OCI-LY1 (cell line): ENCODE results near the gene ZNF175.

ENCODE experiments used
- H2AFZ ChIP-seq: fragments of 200-600 bp; sonication (generic), shearing (Covaris generic); 2 replicates; pipeline ENCODE4 v1.6.0; 2014; ENCODE audit warnings: antibody characterized with exemption, mild to moderate bottlenecking, low read length
- H3F3A ChIP-seq: fragments of 200-600 bp; sonication (generic), shearing (Covaris generic); 2 replicates; pipeline ENCODE4 v1.6.0; 2014; ENCODE audit warnings: mild to moderate bottlenecking, antibody characterized with exemption, low read length, moderate library complexity; ENCODE audit not compliant: insufficient read depth
- H3K27ac ChIP-seq: fragments of 200-600 bp; sonication (generic); 2 replicates; pipeline ENCODE4 v1.5.1; 2014; ENCODE audit warnings: low read length, mixed run types, mild to moderate bottlenecking, low read depth; ENCODE audit not compliant: poor library complexity, severe bottlenecking
- H3K27me3 ChIP-seq: fragments of 200-600 bp; sonication (generic); 2 replicates; pipeline ENCODE4 v1.6.0; 2014; ENCODE audit warnings: antibody characterized with exemption, mild to moderate bottlenecking, low read length, moderate library complexity; ENCODE audit not compliant: insufficient read depth
- H3K36me3 ChIP-seq: fragments of 200-600 bp; sonication (generic); 2 replicates; pipeline ENCODE4 v1.6.1; 2014; ENCODE audit warnings: mild to moderate bottlenecking, antibody characterized with exemption, low read length, moderate library complexity, mixed read lengths; ENCODE audit not compliant: insufficient read depth
- H3K4me1 ChIP-seq: fragments of 200-600 bp; sonication (generic); 2 replicates; pipeline ENCODE4 v1.5.1; 2014; ENCODE audit warnings: mild to moderate bottlenecking, low read length, moderate library complexity; ENCODE audit not compliant: insufficient read depth, severe bottlenecking
- H3K4me2 ChIP-seq: fragments of 200-600 bp; sonication (generic), shearing (Covaris generic); 2 replicates; pipeline ENCODE4 v1.6.1; 2014; ENCODE audit warnings: low read length
- H3K4me3 ChIP-seq: fragments of 200-600 bp; sonication (generic); 2 replicates; pipeline ENCODE4 v1.5.1; 2014; ENCODE audit warnings: low read length, low read depth, mild to moderate bottlenecking, mixed read lengths; ENCODE audit not compliant: poor library complexity, severe bottlenecking
- H3K79me2 ChIP-seq: fragments of 200-600 bp; shearing (Covaris generic); 2 replicates; pipeline ENCODE4 v1.6.1; 2016; ENCODE audit warnings: mixed run types, low read length, mixed read lengths; ENCODE audit not compliant: insufficient read depth
- H3K9ac ChIP-seq: fragments of 200-600 bp; sonication (generic), shearing (Covaris generic); 2 replicates; pipeline ENCODE4 v1.6.1; 2014; ENCODE audit warnings: mild to moderate bottlenecking, low read length, mixed read lengths
- H3K9me2 ChIP-seq: fragments of 200-600 bp; sonication (generic), shearing (Covaris generic); 2 replicates; pipeline ENCODE4 v1.6.1; 2014; ENCODE audit warnings: low read depth, mild to moderate bottlenecking, low read length, mixed read lengths
- H3K9me3 ChIP-seq: fragments of 200-600 bp; shearing (Covaris generic); 2 replicates; pipeline ENCODE4 v1.6.1; 2014; ENCODE audit warnings: low read length, mixed read lengths
- H4K20me1 ChIP-seq: fragments of 200-600 bp; sonication (generic), shearing (Covaris generic); 2 replicates; pipeline ENCODE4 v1.6.0; 2016; ENCODE audit warnings: mild to moderate bottlenecking, low read length; ENCODE audit not compliant: insufficient read depth
- CTCF ChIP-seq: fragments of 200-600 bp; sonication (generic), shearing (Covaris generic); IDR thresholded peaks from 2 replicates; pipeline ENCODE4 v1.5.1; 2017; ENCODE audit warnings: mild to moderate bottlenecking, antibody characterized with exemption, low read length, moderate library complexity, mixed read lengths
- EZH2 ChIP-seq: fragments of 200-600 bp; sonication (generic), shearing (Covaris generic); IDR thresholded peaks from 2 replicates; pipeline ENCODE4 v1.8.0; 2017; ENCODE audit warnings: borderline replicate concordance, mixed run types, mild to moderate bottlenecking, antibody characterized with exemption, low read length, moderate library complexity, mixed read lengths

Gene ZNF175

GRCh38 chr19:51602189-51602854, 31.2 kb downstream of the ZNF175 start:
- Histone ChIP-seq H3F3A (peaks cover under 1% of the 10 kb centered on the region; the same call in 1 of the 2 replicates), H3K4me1 (peaks cover 21% of the 10 kb centered on the region), H3K27me3 (peaks cover 3% of the 10 kb centered on the region; the same call in 1 of the 2 replicates), H4K20me1 (no peaks in the 10 kb centered on the region), H3K9ac (no peak overlapping the region), H3K4me3 (no peak overlapping the region), H3K9me3 (no peaks in the 10 kb centered on the region), H3K27ac (no peak overlapping the region), H2AFZ (no peak overlapping the region), H3K79me2 (no peaks in the 10 kb centered on the region), H3K9me2 (no peaks in the 10 kb centered on the region), H3K4me2 (no peak overlapping the region), H3K36me3 (no peaks in the 10 kb centered on the region; the same call in 1 of the 2 replicates)
- no peak for TF ChIP-seq EZH2
- no peak for TF ChIP-seq CTCF

DNA sequence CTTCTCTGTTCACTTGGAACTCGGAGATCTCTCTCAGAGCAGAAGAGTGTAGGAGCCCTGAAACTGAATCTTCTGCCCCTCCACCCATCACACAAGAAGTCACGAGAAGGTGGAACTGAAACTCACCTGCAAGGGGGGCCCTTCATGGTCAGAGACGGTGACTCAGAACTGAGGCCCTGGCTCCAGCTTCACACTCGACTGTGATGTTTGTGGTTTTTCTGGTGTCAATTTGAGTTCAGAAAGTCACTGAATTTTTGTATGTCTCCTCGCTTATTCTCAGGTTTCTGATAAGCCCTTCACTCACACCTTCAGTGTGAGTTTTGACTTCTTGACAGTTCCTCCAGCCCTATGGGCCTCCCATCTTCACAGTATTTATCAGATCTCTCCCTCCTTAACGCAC, 36.0 kb downstream of the ZNF175 start:
- Histone ChIP-seq H3K4me1 (peaks cover 27% of the 10 kb centered on the region), H3K4me2 (peak overlapping the region; percentile 45), H3F3A (peaks cover 5% of the 10 kb centered on the region), H3K27ac (peak overlapping the region; percentile 84), H3K9ac (no peak overlapping the region; the same call in 1 of the 2 replicates), H2AFZ (no peak overlapping the region), H4K20me1 (no peaks in the 10 kb centered on the region), H3K27me3 (no peaks in the 10 kb centered on the region), H3K79me2 (no peaks in the 10 kb centered on the region), H3K36me3 (no peaks in the 10 kb centered on the region; the same call in 1 of the 2 replicates), H3K9me3 (no peaks in the 10 kb centered on the region), H3K9me2 (no peaks in the 10 kb centered on the region), H3K4me3 (no peak overlapping the region)
- no peak for TF ChIP-seq EZH2
- no peak for TF ChIP-seq CTCF

DNA sequence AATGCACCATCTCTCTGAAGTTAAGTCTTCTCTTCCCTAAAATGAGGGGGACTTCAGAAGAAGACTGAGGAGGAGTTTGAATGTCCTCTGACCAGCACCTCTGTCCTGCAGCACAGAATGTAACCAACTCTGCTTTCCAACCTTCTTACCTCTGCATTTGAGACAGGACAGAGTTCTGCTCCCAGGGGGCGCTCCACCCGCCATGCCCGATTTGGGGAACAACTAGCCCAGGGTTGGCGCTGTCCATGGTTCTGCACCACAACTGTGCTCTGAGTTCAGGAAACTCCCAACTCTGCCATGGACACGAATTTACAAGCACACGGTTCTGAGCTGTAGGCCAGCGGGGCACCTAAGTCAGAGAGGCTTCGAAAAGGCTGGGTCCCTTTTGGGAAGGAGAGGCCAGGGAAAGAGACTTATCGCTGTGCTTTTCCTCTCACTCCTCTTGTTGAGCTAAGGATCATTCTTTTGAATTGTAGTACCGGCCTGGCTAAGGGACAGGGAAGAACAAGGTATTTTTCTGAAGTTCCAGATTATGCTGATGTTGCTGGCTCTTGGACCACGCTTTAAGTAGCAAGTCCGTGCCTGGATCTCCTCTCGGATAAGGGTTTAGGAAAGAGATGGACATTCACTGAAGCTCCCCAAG, 37.0 kb downstream of the ZNF175 start:
- H3K9me3 ChIP-seq = 0 out of 2 replicates have a peak, but pooled peaks cover 4% of the 10 kb centered on the region
- peak overlapping the region; percentile 23; the same call in 1 of the 2 replicates for H3K4me2 ChIP-seq
- no peaks in the 10 kb centered on the region for H3K27me3 ChIP-seq
- no peaks in the 10 kb centered on the region; the same call in 1 of the 2 replicates for H3K36me3 ChIP-seq
- TF ChIP-seq EZH2 = no peak
- TF ChIP-seq CTCF = peak; percentile 91
- H3K9ac ChIP-seq = no peak overlapping the region
- H3K4me3 ChIP-seq = no peak overlapping the region
- H3K9me2 ChIP-seq = no peaks in the 10 kb centered on the region
- peak overlapping the region; percentile 84 for H3K27ac ChIP-seq
- H4K20me1 ChIP-seq = no peaks in the 10 kb centered on the region
- H2AFZ ChIP-seq = no peak overlapping the region
- no peaks in the 10 kb centered on the region for H3K79me2 ChIP-seq
- peaks cover 5% of the 10 kb centered on the region for H3F3A ChIP-seq
- H3K4me1 ChIP-seq = peaks cover 27% of the 10 kb centered on the region
